Neural progenitor cell (in vitro differentiated cells): Measurements from ENCODE around the gene PLPP3. TPM values are rescaled to one million over a fixed set of nuclear protein-coding genes. Genes with fewer than 3 reads are reported as not detected.

Experiments used
- DNase-seq: peaks from one replicate; pipeline ENCODE4 v3.0.0-alpha.2; 2016; ENCODE audit warnings: low spot score
- H2AFZ ChIP-seq: fragments of 200-600 bp; sonication (generic); replicated peaks from 2 replicates; pipeline ENCODE4 v1.6.1; 2016; ENCODE audit warnings: antibody characterized with exemption
- H3F3A ChIP-seq: fragments of 200-600 bp; sonication (generic); 2 replicates; pipeline ENCODE4 v1.6.1; 2016; ENCODE audit warnings: antibody characterized with exemption, low read depth
- H3K27ac ChIP-seq: fragments of 200-600 bp; sonication (generic); 2 replicates; pipeline ENCODE4 v1.5.1; 2016; ENCODE audit warnings: mild to moderate bottlenecking
- H3K27me3 ChIP-seq: fragments of 200-600 bp; sonication (generic); 2 replicates; pipeline ENCODE4 v1.6.1; 2016; ENCODE audit warnings: mild to moderate bottlenecking, moderate library complexity
- H3K36me3 ChIP-seq: fragments of 200-600 bp; sonication (generic); 2 replicates; pipeline ENCODE4 v1.5.1; 2016
- H3K4me1 ChIP-seq: fragments of 200-600 bp; sonication (generic); 2 replicates; pipeline ENCODE4 v1.6.1; 2016; ENCODE audit warnings: mixed run types
- H3K4me2 ChIP-seq: fragments of 200-600 bp; sonication (generic); 2 replicates; pipeline ENCODE4 v1.6.1; 2016
- H3K4me3 ChIP-seq: fragments of 200-600 bp; sonication (generic); 2 replicates; pipeline ENCODE4 v1.5.1; 2016
- H3K79me2 ChIP-seq: fragments of 200-600 bp; sonication (generic); 2 replicates; pipeline ENCODE4 v1.6.1; 2016; ENCODE audit warnings: low read depth
- H3K9ac ChIP-seq: fragments of 200-600 bp; sonication (generic); 2 replicates; pipeline ENCODE4 v1.6.1; 2016
- H3K9me3 ChIP-seq: fragments of 200-600 bp; sonication (generic); 2 replicates; pipeline ENCODE4 v1.5.1; 2016; ENCODE audit warnings: low read depth
- H4K20me1 ChIP-seq: fragments of 200-600 bp; sonication (generic); 2 replicates; pipeline ENCODE4 v1.6.1; 2016; ENCODE audit warnings: low read depth
- H3K27ac Mint-ChIP-seq: 3 replicates; pipeline ENCODE4 v1.8.0; 2021; ENCODE audit warnings: mixed read lengths
- H3K27me3 Mint-ChIP-seq: 2 replicates; pipeline ENCODE4 v1.8.0; 2022; ENCODE audit warnings: low read depth, mild to moderate bottlenecking, inconsistent platforms, moderate library complexity, mixed read lengths; ENCODE audit not compliant: insufficient read depth
- H3K36me3 Mint-ChIP-seq: 3 replicates; pipeline ENCODE4 v1.8.0; 2021; ENCODE audit warnings: mixed read lengths
- H3K4me1 Mint-ChIP-seq: 3 replicates; pipeline ENCODE4 v1.8.0; 2021; ENCODE audit warnings: mixed read lengths
- H3K4me3 Mint-ChIP-seq: 3 replicates; pipeline ENCODE4 v1.8.0; 2021; ENCODE audit warnings: mild to moderate bottlenecking, moderate library complexity, mixed read lengths
- H3K9me3 Mint-ChIP-seq: 3 replicates; pipeline ENCODE4 v1.8.0; 2020; ENCODE audit warnings: mixed read lengths
- EZH2 ChIP-seq: fragments of 200-600 bp; sonication (generic); IDR thresholded peaks from 2 replicates; pipeline ENCODE4 v1.6.1; 2017; ENCODE audit warnings: antibody characterized with exemption, mild to moderate bottlenecking, moderate library complexity
- EZH2phosphoT487 ChIP-seq: fragments of 200-600 bp; sonication (generic); IDR thresholded peaks from 2 replicates; pipeline ENCODE4 v1.6.1; 2017; ENCODE audit warnings: antibody characterized with exemption
- total RNA-seq: library from RNA; depleted of rRNA; stranded (reverse); fragments of >200 nt; gene quantifications from 2 replicates; pipeline ENCODE4 v1.2.3, GENCODE V29; 2015; ENCODE audit warnings: low replicate concordance
- TF ChIP-seq, protein P1 (sequence below): fragments of 200-600 bp; sonication (generic); IDR thresholded peaks from 2 replicates; pipeline ENCODE4 v1.5.1; 2017; ENCODE audit warnings: antibody characterized with exemption, mild to moderate bottlenecking

The PLPP3 gene
- total RNA-seq, 1 donor from 2014 or later, result 28.5 TPM

DNA sequence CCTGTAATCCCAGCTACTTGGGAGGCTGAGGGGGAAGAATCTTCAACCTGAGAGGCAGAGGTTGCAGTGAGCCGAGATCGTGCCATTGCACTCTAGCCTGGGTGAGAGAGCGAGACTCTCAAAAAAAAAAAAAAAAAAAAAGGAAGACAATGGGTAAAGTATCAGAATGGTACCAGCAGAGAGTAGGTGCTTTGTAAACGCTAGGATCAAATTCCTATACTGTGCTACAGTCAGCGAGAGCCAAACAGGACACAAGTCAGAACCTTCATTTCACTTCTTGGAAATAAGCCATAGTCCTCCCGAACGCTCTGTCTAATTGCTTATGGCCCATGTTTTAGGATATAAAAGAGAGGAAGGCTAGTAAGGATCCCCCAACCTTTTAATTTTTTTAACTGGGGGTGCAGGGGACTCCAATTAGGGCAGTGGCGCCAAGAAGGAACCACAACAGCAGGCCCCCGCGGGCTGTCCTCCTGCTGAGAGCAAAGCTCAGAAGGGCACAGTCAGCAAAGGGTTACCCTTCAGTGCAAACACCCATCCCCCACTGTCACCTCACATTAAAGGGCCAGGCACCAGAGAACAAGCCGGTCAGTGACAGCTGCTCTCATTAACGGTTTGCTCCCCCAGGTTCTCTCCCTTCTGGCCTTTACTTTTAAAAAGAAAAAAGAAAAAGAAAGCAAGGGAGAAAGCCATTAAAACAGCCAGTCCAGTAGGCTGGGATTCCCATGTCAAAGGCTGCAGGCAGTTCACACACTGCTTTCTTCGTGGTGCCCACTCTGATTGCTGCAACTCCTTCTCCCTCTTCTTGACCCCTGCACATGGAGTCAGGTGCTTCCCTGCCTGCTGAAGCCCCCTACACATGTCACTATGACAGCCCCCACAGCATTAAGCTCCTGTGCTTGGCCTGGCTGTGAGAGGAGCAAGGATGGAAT, 69.4 kb downstream of the PLPP3 start:
- peak overlapping the region; percentile 84 for H3K27ac ChIP-seq
- peaks cover 34% of the 10 kb centered on the region for H4K20me1 ChIP-seq
- H3K9ac ChIP-seq, result no peak overlapping the region
- H3K4me2 ChIP-seq, result peak overlapping the region; percentile 73
- H3K36me3 Mint-ChIP-seq, result peaks cover 61% of the 10 kb centered on the region
- peaks cover 4% of the 10 kb centered on the region for H3K27me3 Mint-ChIP-seq
- H3K9me3 Mint-ChIP-seq, result no peaks in the 10 kb centered on the region
- no peaks in the 10 kb centered on the region for H3K36me3 ChIP-seq
- H3K9me3 ChIP-seq, result no peaks in the 10 kb centered on the region
- DNase-seq, result peak; percentile 73
- H3K27me3 ChIP-seq, result no peaks in the 10 kb centered on the region
- H3K4me1 Mint-ChIP-seq, result peaks cover 47% of the 10 kb centered on the region
- H3K4me1 ChIP-seq, result peaks cover 34% of the 10 kb centered on the region
- peaks cover 27% of the 10 kb centered on the region for H3K79me2 ChIP-seq
- H3K27ac Mint-ChIP-seq, result peak overlapping the region; percentile 79
- no peak overlapping the region for H2AFZ ChIP-seq
- peak overlapping the region; percentile 19 for H3K4me3 ChIP-seq
- TF ChIP-seq EZH2 (no peak), EZH2phosphoT487 (no peak)
- TF ChIP-seq, protein P1, sequence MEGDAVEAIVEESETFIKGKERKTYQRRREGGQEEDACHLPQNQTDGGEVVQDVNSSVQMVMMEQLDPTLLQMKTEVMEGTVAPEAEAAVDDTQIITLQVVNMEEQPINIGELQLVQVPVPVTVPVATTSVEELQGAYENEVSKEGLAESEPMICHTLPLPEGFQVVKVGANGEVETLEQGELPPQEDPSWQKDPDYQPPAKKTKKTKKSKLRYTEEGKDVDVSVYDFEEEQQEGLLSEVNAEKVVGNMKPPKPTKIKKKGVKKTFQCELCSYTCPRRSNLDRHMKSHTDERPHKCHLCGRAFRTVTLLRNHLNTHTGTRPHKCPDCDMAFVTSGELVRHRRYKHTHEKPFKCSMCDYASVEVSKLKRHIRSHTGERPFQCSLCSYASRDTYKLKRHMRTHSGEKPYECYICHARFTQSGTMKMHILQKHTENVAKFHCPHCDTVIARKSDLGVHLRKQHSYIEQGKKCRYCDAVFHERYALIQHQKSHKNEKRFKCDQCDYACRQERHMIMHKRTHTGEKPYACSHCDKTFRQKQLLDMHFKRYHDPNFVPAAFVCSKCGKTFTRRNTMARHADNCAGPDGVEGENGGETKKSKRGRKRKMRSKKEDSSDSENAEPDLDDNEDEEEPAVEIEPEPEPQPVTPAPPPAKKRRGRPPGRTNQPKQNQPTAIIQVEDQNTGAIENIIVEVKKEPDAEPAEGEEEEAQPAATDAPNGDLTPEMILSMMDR, result no peak
- peak overlapping the region; percentile 51 for H3K4me3 Mint-ChIP-seq
- H3F3A ChIP-seq, result peaks cover 34% of the 10 kb centered on the region

DNA sequence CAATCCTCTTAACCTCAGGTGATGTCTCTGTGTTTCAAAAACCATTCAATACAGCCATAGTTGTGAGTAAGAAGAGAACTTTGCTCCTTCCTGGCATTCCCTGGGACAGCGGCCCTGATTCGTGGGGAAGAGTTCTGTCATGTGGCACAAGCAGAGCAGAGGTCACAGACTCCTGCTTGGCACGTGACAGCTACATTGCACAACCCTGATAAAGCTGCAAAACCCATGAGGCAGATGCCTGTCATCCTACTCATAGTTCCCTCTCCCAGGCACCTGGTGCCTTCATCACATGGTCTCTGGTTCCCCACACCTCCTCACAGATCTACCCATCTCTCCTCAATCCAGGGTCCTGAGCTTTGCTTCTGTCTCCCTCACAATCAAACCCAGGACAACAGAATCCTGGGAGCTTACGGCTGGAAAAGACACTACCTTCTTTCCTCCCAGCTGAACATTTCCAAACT, 70.8 kb downstream of the PLPP3 start:
- Histone ChIP-seq H2AFZ (no peak overlapping the region), H3K9me3 (no peaks in the 10 kb centered on the region), H3K4me2 (no peak overlapping the region), H4K20me1 (peaks cover 34% of the 10 kb centered on the region), H3K27ac (no peak overlapping the region), H3K27me3 (no peaks in the 10 kb centered on the region), H3K36me3 (peaks cover 3% of the 10 kb centered on the region), H3K9ac (no peak overlapping the region), H3K79me2 (peaks cover 29% of the 10 kb centered on the region), H3K4me1 (peaks cover 34% of the 10 kb centered on the region), H3F3A (peaks cover 34% of the 10 kb centered on the region), H3K4me3 (no peak overlapping the region)
- TF ChIP-seq EZH2, result no peak
- TF ChIP-seq, protein P1, result no peak
- Mint-ChIP-seq H3K4me3 (no peak overlapping the region), H3K36me3 (peaks cover 66% of the 10 kb centered on the region), H3K9me3 (no peaks in the 10 kb centered on the region), H3K27me3 (peaks cover 4% of the 10 kb centered on the region), H3K4me1 (peaks cover 47% of the 10 kb centered on the region), H3K27ac (peak overlapping the region; percentile 32)
- DNase-seq, result no peak

DNA sequence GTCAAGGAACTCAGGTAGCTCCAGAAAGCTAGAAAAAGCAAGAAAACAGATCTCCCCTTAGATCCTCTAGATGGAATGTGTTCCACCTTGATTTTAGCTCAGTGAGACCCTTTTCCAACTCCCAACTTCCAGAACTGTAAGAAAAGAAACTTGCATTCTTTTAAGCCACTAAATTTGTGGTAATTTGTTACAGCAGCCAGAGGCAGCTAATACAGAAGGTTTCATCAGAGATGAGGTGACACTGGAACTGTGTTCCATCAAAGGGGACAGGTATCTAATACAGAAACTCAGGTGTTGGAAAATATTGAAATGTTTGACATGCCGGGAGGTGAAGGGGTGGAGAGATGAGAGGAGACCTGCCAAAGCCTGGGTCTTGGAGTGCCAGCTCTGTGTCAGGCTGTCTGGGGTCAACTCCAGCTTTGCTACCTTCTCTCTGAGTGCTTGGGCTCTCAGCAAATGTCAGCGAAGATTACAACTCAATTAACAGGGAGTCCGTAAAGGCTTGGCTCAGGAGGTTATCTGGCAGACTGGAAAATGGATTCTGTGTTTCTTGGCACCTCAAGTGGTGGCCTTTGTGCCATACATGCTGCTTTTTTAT, 71.3 kb downstream of the PLPP3 start:
- H3K4me2 ChIP-seq, result no peak overlapping the region
- no peak overlapping the region for H3K9ac ChIP-seq
- H3K36me3 ChIP-seq, result peaks cover 5% of the 10 kb centered on the region
- H3K27me3 Mint-ChIP-seq, result peaks cover 4% of the 10 kb centered on the region
- H3K27me3 ChIP-seq, result no peaks in the 10 kb centered on the region
- H3K27ac ChIP-seq, result no peak overlapping the region
- H3K4me1 Mint-ChIP-seq, result peaks cover 47% of the 10 kb centered on the region
- TF ChIP-seq EZH2, result no peak
- TF ChIP-seq, protein P1, result no peak
- TF ChIP-seq EZH2phosphoT487, result no peak
- no peaks in the 10 kb centered on the region for H3K9me3 ChIP-seq
- H3K4me1 ChIP-seq, result peaks cover 34% of the 10 kb centered on the region
- H2AFZ ChIP-seq, result no peak overlapping the region
- peaks cover 31% of the 10 kb centered on the region for H3K79me2 ChIP-seq
- H3F3A ChIP-seq, result peaks cover 33% of the 10 kb centered on the region
- peaks cover 63% of the 10 kb centered on the region for H3K36me3 Mint-ChIP-seq
- no peak overlapping the region for H3K4me3 Mint-ChIP-seq
- no peak overlapping the region for H3K27ac Mint-ChIP-seq
- no peak overlapping the region for H3K4me3 ChIP-seq
- H4K20me1 ChIP-seq, result peaks cover 34% of the 10 kb centered on the region
- no peaks in the 10 kb centered on the region for H3K9me3 Mint-ChIP-seq
- no peak for DNase-seq
